OCI-LY1 (cell line): ENCODE measurements around the gene LPGAT1.

Source experiments
- H2AFZ ChIP-seq: fragments of 200-600 bp; sonication (generic), shearing (Covaris generic); 2 replicates; pipeline ENCODE4 v1.6.0; 2014; ENCODE audit warnings: antibody characterized with exemption, mild to moderate bottlenecking, low read length
- H3F3A ChIP-seq: fragments of 200-600 bp; sonication (generic), shearing (Covaris generic); 2 replicates; pipeline ENCODE4 v1.6.0; 2014; ENCODE audit warnings: mild to moderate bottlenecking, antibody characterized with exemption, low read length, moderate library complexity; ENCODE audit not compliant: insufficient read depth
- H3K27ac ChIP-seq: fragments of 200-600 bp; sonication (generic); 2 replicates; pipeline ENCODE4 v1.5.1; 2014; ENCODE audit warnings: low read length, mixed run types, mild to moderate bottlenecking, low read depth; ENCODE audit not compliant: poor library complexity, severe bottlenecking
- H3K27me3 ChIP-seq: fragments of 200-600 bp; sonication (generic); 2 replicates; pipeline ENCODE4 v1.6.0; 2014; ENCODE audit warnings: antibody characterized with exemption, mild to moderate bottlenecking, low read length, moderate library complexity; ENCODE audit not compliant: insufficient read depth
- H3K36me3 ChIP-seq: fragments of 200-600 bp; sonication (generic); 2 replicates; pipeline ENCODE4 v1.6.1; 2014; ENCODE audit warnings: mild to moderate bottlenecking, antibody characterized with exemption, low read length, moderate library complexity, mixed read lengths; ENCODE audit not compliant: insufficient read depth
- H3K4me1 ChIP-seq: fragments of 200-600 bp; sonication (generic); 2 replicates; pipeline ENCODE4 v1.5.1; 2014; ENCODE audit warnings: mild to moderate bottlenecking, low read length, moderate library complexity; ENCODE audit not compliant: insufficient read depth, severe bottlenecking
- H3K4me2 ChIP-seq: fragments of 200-600 bp; sonication (generic), shearing (Covaris generic); 2 replicates; pipeline ENCODE4 v1.6.1; 2014; ENCODE audit warnings: low read length
- H3K4me3 ChIP-seq: fragments of 200-600 bp; sonication (generic); 2 replicates; pipeline ENCODE4 v1.5.1; 2014; ENCODE audit warnings: low read length, low read depth, mild to moderate bottlenecking, mixed read lengths; ENCODE audit not compliant: poor library complexity, severe bottlenecking
- H3K79me2 ChIP-seq: fragments of 200-600 bp; shearing (Covaris generic); 2 replicates; pipeline ENCODE4 v1.6.1; 2016; ENCODE audit warnings: mixed run types, low read length, mixed read lengths; ENCODE audit not compliant: insufficient read depth
- H3K9ac ChIP-seq: fragments of 200-600 bp; sonication (generic), shearing (Covaris generic); 2 replicates; pipeline ENCODE4 v1.6.1; 2014; ENCODE audit warnings: mild to moderate bottlenecking, low read length, mixed read lengths
- H3K9me2 ChIP-seq: fragments of 200-600 bp; sonication (generic), shearing (Covaris generic); 2 replicates; pipeline ENCODE4 v1.6.1; 2014; ENCODE audit warnings: low read depth, mild to moderate bottlenecking, low read length, mixed read lengths
- H3K9me3 ChIP-seq: fragments of 200-600 bp; shearing (Covaris generic); 2 replicates; pipeline ENCODE4 v1.6.1; 2014; ENCODE audit warnings: low read length, mixed read lengths
- H4K20me1 ChIP-seq: fragments of 200-600 bp; sonication (generic), shearing (Covaris generic); 2 replicates; pipeline ENCODE4 v1.6.0; 2016; ENCODE audit warnings: mild to moderate bottlenecking, low read length; ENCODE audit not compliant: insufficient read depth
- EZH2 ChIP-seq: fragments of 200-600 bp; sonication (generic), shearing (Covaris generic); IDR thresholded peaks from 2 replicates; pipeline ENCODE4 v1.8.0; 2017; ENCODE audit warnings: borderline replicate concordance, mixed run types, mild to moderate bottlenecking, antibody characterized with exemption, low read length, moderate library complexity, mixed read lengths
- TF ChIP-seq, protein P1 (sequence below): fragments of 200-600 bp; sonication (generic), shearing (Covaris generic); IDR thresholded peaks from 2 replicates; pipeline ENCODE4 v1.5.1; 2017; ENCODE audit warnings: mild to moderate bottlenecking, antibody characterized with exemption, low read length, moderate library complexity, mixed read lengths

Gene LPGAT1

DNA sequence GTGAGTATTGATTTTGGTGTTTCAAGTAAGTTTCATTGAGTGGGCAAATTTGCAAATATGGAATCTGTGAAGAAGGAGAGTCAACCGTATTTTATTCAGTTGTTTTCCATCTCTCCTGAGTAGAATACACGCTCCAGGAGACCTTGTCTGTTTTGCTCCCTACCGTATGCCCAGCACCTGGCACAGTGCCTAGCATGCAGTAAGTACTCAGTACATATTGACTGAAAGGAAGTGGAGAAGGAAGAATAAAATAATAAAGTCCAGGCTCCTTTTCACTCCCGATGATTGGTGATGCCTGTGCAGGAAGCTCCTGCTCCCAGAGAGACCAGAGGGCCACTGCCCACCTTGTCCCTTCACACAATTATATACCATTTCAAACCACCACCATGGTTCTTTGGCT lies 95.8 kb downstream of the LPGAT1 start:
- H2AFZ ChIP-seq, result no peak overlapping the region
- no peaks in the 10 kb centered on the region for H3K9me3 ChIP-seq
- H3K4me3 ChIP-seq, result no peak overlapping the region
- no peak overlapping the region for H3K27ac ChIP-seq
- no peaks in the 10 kb centered on the region for H3K79me2 ChIP-seq
- no peaks in the 10 kb centered on the region for H3K27me3 ChIP-seq
- no peaks in the 10 kb centered on the region for H3K36me3 ChIP-seq
- H3K4me2 ChIP-seq, result no peak overlapping the region
- no peak overlapping the region for H3K9ac ChIP-seq
- H4K20me1 ChIP-seq, result no peaks in the 10 kb centered on the region
- no peaks in the 10 kb centered on the region for H3K9me2 ChIP-seq
- H3F3A ChIP-seq, result no peaks in the 10 kb centered on the region
- TF ChIP-seq, protein P1, sequence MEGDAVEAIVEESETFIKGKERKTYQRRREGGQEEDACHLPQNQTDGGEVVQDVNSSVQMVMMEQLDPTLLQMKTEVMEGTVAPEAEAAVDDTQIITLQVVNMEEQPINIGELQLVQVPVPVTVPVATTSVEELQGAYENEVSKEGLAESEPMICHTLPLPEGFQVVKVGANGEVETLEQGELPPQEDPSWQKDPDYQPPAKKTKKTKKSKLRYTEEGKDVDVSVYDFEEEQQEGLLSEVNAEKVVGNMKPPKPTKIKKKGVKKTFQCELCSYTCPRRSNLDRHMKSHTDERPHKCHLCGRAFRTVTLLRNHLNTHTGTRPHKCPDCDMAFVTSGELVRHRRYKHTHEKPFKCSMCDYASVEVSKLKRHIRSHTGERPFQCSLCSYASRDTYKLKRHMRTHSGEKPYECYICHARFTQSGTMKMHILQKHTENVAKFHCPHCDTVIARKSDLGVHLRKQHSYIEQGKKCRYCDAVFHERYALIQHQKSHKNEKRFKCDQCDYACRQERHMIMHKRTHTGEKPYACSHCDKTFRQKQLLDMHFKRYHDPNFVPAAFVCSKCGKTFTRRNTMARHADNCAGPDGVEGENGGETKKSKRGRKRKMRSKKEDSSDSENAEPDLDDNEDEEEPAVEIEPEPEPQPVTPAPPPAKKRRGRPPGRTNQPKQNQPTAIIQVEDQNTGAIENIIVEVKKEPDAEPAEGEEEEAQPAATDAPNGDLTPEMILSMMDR, result no peak
- peaks cover 2% of the 10 kb centered on the region for H3K4me1 ChIP-seq

DNA sequence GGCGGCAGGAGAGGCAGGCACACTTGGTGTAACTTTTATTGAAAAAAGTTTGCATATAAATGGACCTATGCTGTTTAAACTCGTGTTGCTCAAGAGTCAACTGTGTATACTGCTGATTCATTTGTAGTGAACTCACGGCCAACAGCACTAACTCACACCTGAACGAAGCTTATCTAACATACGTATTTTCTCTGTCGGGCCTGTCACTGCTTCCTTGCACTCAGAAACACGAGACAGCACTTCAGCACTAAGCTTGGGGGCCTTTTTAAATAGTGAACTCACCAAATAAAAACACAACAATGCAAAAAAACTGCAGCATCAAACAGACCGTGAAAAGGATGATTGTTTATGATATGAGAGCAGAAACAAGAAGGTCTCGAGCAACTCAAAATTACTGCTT lies 96.2 kb downstream of the LPGAT1 start:
- H3K36me3 ChIP-seq, result no peaks in the 10 kb centered on the region
- H3F3A ChIP-seq, result no peaks in the 10 kb centered on the region
- no peaks in the 10 kb centered on the region for H3K9me2 ChIP-seq
- H3K9me3 ChIP-seq, result no peaks in the 10 kb centered on the region
- no peaks in the 10 kb centered on the region for H4K20me1 ChIP-seq
- no peaks in the 10 kb centered on the region for H3K79me2 ChIP-seq
- no peak overlapping the region for H3K27ac ChIP-seq
- H3K27me3 ChIP-seq, result no peaks in the 10 kb centered on the region
- H3K9ac ChIP-seq, result no peak overlapping the region
- H2AFZ ChIP-seq, result no peak overlapping the region
- no peak for TF ChIP-seq EZH2
- TF ChIP-seq, protein P1, result no peak
- H3K4me2 ChIP-seq, result no peak overlapping the region
- no peak overlapping the region for H3K4me3 ChIP-seq
- H3K4me1 ChIP-seq, result no peaks in the 10 kb centered on the region

DNA sequence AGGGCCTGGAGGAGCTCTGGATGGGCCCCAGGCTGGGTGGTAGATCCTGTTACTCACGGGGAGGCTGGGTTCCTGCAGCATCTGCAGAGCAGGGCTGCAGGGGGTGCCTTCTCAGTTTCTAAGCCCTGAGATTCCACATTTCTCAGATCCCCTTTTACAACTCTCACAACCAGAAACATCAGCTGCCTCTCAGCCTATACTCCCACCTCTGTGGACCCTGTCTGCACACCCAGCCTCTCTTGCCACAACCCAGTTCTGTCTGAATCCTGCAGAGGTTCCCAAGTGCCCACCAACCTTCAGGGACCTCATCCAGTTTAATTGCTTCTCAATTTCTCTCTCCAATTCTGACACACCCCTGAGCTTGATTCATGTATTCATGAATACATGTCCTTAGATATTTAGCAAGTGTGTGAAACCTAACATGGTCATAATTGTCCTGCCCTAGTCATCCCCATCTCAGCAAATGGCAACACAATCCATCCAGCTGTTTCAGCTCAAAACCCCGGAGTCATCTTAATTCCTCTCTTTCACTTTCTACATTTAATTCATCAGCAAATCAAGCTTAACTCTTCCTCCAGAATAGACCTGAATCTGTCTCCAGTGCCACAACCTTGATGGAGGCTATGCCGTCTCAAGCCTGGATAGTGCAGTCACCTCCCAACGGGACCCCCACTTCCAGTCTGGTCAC lies 98.1 kb downstream of the LPGAT1 start:
- Histone ChIP-seq H3K79me2 (no peaks in the 10 kb centered on the region), H2AFZ (no peak overlapping the region), H3F3A (no peaks in the 10 kb centered on the region), H3K27me3 (no peaks in the 10 kb centered on the region), H3K4me2 (no peak overlapping the region), H3K4me1 (no peaks in the 10 kb centered on the region), H3K9me3 (no peaks in the 10 kb centered on the region), H3K9me2 (no peaks in the 10 kb centered on the region), H3K36me3 (no peaks in the 10 kb centered on the region), H3K4me3 (no peak overlapping the region), H4K20me1 (no peaks in the 10 kb centered on the region), H3K27ac (no peak overlapping the region), H3K9ac (no peak overlapping the region)
- TF ChIP-seq EZH2, result no peak
- TF ChIP-seq, protein P1, result no peak
